Choroid plexus epithelial cell (primary cell): Measurements from ENCODE around the gene MAFG.

Source experiments
- DNase-seq: peaks from one replicate; pipeline ENCODE4 v3.0.0-alpha.2; 2010; ENCODE audit warnings: low read depth
- H3K4me3 ChIP-seq: 2 replicates; pipeline ENCODE4 v1.5.1; 2011; ENCODE audit warnings: low read depth, mild to moderate bottlenecking, control low read depth, low read length, moderate library complexity
- TF ChIP-seq, protein P1 (sequence below): conservative IDR thresholded peaks from 2 replicates; pipeline ENCODE4 v1.5.1; 2011; ENCODE audit warnings: low read depth, mild to moderate bottlenecking, control low read depth, inconsistent platforms, low read length, moderate library complexity

MAFG gene

DNA sequence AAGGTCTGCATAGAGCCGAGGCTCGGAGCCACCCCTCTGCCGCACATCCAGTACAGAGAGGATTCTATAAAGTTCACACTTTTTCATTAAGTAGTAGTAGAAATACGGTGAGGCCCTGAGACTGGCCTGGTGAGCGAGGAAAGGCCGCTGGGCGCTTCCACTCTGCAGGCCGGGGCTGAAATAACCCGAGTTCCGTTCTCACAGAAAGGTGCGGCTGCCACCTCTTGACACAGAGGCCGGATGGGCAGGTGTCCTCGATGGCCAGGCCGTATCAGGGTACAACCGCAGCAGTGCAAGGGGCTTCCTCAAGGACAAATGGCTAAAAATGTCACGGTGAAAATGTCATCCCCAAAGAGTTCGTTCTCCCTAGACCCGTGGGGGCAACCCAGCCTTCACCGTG lies 15.6 kb downstream of the MAFG start:
- H3K4me3 ChIP-seq = no peak overlapping the region
- TF ChIP-seq, protein P1, sequence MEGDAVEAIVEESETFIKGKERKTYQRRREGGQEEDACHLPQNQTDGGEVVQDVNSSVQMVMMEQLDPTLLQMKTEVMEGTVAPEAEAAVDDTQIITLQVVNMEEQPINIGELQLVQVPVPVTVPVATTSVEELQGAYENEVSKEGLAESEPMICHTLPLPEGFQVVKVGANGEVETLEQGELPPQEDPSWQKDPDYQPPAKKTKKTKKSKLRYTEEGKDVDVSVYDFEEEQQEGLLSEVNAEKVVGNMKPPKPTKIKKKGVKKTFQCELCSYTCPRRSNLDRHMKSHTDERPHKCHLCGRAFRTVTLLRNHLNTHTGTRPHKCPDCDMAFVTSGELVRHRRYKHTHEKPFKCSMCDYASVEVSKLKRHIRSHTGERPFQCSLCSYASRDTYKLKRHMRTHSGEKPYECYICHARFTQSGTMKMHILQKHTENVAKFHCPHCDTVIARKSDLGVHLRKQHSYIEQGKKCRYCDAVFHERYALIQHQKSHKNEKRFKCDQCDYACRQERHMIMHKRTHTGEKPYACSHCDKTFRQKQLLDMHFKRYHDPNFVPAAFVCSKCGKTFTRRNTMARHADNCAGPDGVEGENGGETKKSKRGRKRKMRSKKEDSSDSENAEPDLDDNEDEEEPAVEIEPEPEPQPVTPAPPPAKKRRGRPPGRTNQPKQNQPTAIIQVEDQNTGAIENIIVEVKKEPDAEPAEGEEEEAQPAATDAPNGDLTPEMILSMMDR = no peak
- DNase-seq = no peak

GRCh38 chr17:81911277-81911961 lies 16.1 kb downstream of the MAFG start, which contains the start of gene PCYT2:
PCYT2 (minus strand) TSS chr17:81911399; CDS start chr17:81911355, 44 bp downstream.
- peak within 1 kb of the TSS; percentile 75 for H3K4me3 ChIP-seq
- DNase-seq = peak; percentile 88
- TF ChIP-seq, protein P1 = no peak

GRCh38 chr17:81910840-81911276 lies 16.7 kb downstream of the MAFG start:
- H3K4me3 ChIP-seq = peak overlapping the region; percentile 75
- TF ChIP-seq, protein P1 = no peak
- DNase-seq = no peak

- DNase-seq = no peak
- H3K4me3 ChIP-seq = peak overlapping the region; percentile 75
- TF ChIP-seq, protein P1 = no peak
These were observed 17.3 kb downstream of the MAFG start for GRCh38 chr17:81909966-81910839.

DNA sequence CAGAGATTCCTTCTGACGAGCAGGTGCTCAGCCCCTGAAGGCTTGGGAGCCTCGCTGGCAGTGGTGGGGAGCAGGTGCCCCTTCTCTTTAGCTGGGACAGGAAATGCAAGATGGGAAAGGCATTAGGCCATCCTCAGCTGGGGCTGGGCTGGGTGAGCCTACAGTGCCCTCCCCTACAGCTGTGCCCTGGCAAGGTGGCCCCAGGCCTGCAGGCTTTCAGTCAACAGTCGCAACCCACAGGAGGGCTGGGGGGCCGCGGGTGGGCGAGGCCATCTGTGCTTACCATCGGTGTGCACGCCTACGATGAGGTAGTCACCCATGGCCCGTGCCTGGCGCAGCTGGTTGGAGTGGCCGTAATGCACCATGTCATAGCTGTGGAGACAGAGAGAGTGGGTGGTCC lies 18.3 kb downstream of the MAFG start:
- DNase-seq = no peak
- TF ChIP-seq, protein P1 = no peak
- no peak overlapping the region for H3K4me3 ChIP-seq

DNA sequence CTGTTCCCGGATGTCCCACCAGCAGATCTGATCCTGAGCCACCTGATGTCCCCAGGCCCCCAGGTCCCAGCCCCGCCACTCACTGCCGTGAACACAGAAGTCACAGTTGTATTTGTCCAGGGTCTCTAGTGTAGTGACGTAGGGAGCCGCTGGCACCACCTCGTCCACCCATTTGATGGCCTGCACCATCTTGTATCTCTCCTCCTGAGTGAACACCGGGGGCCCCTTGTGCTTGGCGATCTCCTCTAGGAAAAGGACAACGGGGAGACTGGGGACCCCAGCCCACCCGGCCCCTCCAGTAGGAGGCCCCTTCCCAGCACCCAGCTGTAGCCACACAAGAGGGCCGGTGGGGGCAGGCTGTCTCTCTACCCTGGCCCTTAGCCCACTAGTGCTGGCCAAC lies 18.7 kb downstream of the MAFG start:
- TF ChIP-seq, protein P1 = no peak
- no peak overlapping the region for H3K4me3 ChIP-seq
- no peak for DNase-seq
